Femur (tissue), 1 donor: ENCODE results near the gene ISOC2.
A peak's percentile ranks its signal among the peaks of the same experiment; 100 is the strongest.
"Not testable (repeated sequence)": the region's sequence is repeated elsewhere in the genome, so short reads cannot be mapped to it uniquely, and the experiment has no call there.

Experiments
- DNase-seq: peaks from one replicate; pipeline ENCODE4 v3.0.0-alpha.2; 2017

The ISOC2 gene

GRCh38 chr19:55461259-55461973 is at the start of gene ISOC2:
Gene ISOC2 (minus strand): TSS chr19:55461642. CDS start chr19:55456486, 5,156 bp downstream.
- DNase-seq, result peak; percentile 100

GRCh38 chr19:55508120-55508519 is 46.7 kb upstream of the ISOC2 start:
- DNase-seq, result peak; percentile 8

- DNase-seq, result no peak
Measured at GRCh38 chr19:55504981-55505380, 43.5 kb upstream of the ISOC2 start.

GRCh38 chr19:55504252-55504603 is 42.8 kb upstream of the ISOC2 start:
- DNase-seq, result no peak

- peak; percentile 94 for DNase-seq
Measured at GRCh38 chr19:55503502-55504251, 42.2 kb upstream of the ISOC2 start.

- DNase-seq, result no peak
Measured at GRCh38 chr19:55503157-55503501, 41.7 kb upstream of the ISOC2 start.

- no peak for DNase-seq
Measured at GRCh38 chr19:55502197-55502952, 40.9 kb upstream of the ISOC2 start.

- DNase-seq, result no peak
Measured at GRCh38 chr19:55500368-55500952, 39.0 kb upstream of the ISOC2 start.

GRCh38 chr19:55498246-55498840 is 36.9 kb upstream of the ISOC2 start:
- DNase-seq, result no peak

- no peak for DNase-seq
Measured at GRCh38 chr19:55497763-55498162, 36.3 kb upstream of the ISOC2 start.

GRCh38 chr19:55496820-55497219 is 35.4 kb upstream of the ISOC2 start:
- DNase-seq, result not testable (repeated sequence)

- no peak for DNase-seq
Measured at GRCh38 chr19:55495646-55496349, 34.4 kb upstream of the ISOC2 start.

GRCh38 chr19:55494172-55494761 is 32.8 kb upstream of the ISOC2 start:
- DNase-seq, result no peak

GRCh38 chr19:55493645-55494171 is 32.3 kb upstream of the ISOC2 start:
- DNase-seq, result no peak

GRCh38 chr19:55493052-55493644 is 31.7 kb upstream of the ISOC2 start:
- peak; percentile 81 for DNase-seq

- DNase-seq, result no peak
Measured at GRCh38 chr19:55492362-55492944, 31.0 kb upstream of the ISOC2 start.

GRCh38 chr19:55491546-55492360 is 30.3 kb upstream of the ISOC2 start:
- no peak for DNase-seq

- DNase-seq, result no peak
Measured at GRCh38 chr19:55490478-55491432, 29.3 kb upstream of the ISOC2 start.
